NCI-H2227 treated with DMSO at 0.1 percent for 48 hours (cell line): ENCODE results near the gene HCRTR1.

Experiments used
- DNase-seq: peaks from one replicate; lab custom pipeline; 2025; lab: John Stamatoyannopoulos, UW

Gene HCRTR1

GRCh38 chr1:31650161-31651088 is 32.9 kb downstream of the HCRTR1 start:
- DNase-seq = no peak

GRCh38 chr1:31651089-31651420 is 33.6 kb downstream of the HCRTR1 start:
- no peak for DNase-seq

- no peak for DNase-seq
Measured at GRCh38 chr1:31651766-31652165, 34.3 kb downstream of the HCRTR1 start.

- no peak for DNase-seq
Measured at GRCh38 chr1:31652891-31653499, 35.5 kb downstream of the HCRTR1 start.

- no peak for DNase-seq
Measured at GRCh38 chr1:31653717-31654473, 36.4 kb downstream of the HCRTR1 start.

- peak; percentile 66 for DNase-seq
Measured at GRCh38 chr1:31654474-31654776, 36.9 kb downstream of the HCRTR1 start.

- DNase-seq = no peak
Measured at GRCh38 chr1:31655104-31655503, 37.6 kb downstream of the HCRTR1 start.

GRCh38 chr1:31655756-31656155 is 38.3 kb downstream of the HCRTR1 start:
- no peak for DNase-seq

GRCh38 chr1:31657020-31657804 is 39.7 kb downstream of the HCRTR1 start:
- no peak for DNase-seq

GRCh38 chr1:31657972-31658510 is 40.6 kb downstream of the HCRTR1 start:
- no peak for DNase-seq

- no peak for DNase-seq
Measured at GRCh38 chr1:31658721-31659120, 41.2 kb downstream of the HCRTR1 start.

- no peak for DNase-seq
Measured at GRCh38 chr1:31659889-31660288, 42.4 kb downstream of the HCRTR1 start.

GRCh38 chr1:31660871-31661455 is 43.5 kb downstream of the HCRTR1 start:
- DNase-seq = no peak

GRCh38 chr1:31661856-31662255 is 44.4 kb downstream of the HCRTR1 start:
- no peak for DNase-seq

GRCh38 chr1:31662463-31662862 is 45.0 kb downstream of the HCRTR1 start:
- DNase-seq = no peak

- peak; percentile 35 for DNase-seq
Measured at GRCh38 chr1:31663622-31664452, 46.3 kb downstream of the HCRTR1 start.

GRCh38 chr1:31664528-31664927 is 47.0 kb downstream of the HCRTR1 start:
- no peak for DNase-seq

- DNase-seq = no peak
Measured at GRCh38 chr1:31665234-31665878, 47.9 kb downstream of the HCRTR1 start.

- DNase-seq = no peak
Measured at GRCh38 chr1:31666263-31666963, 48.9 kb downstream of the HCRTR1 start.
